ENCODE data around the gene FLT3.
"Not testable (repeated sequence)": the region's sequence is repeated elsewhere in the genome, so short reads cannot be mapped to it uniquely, and the experiment has no call there.

Gene FLT3

DNA sequence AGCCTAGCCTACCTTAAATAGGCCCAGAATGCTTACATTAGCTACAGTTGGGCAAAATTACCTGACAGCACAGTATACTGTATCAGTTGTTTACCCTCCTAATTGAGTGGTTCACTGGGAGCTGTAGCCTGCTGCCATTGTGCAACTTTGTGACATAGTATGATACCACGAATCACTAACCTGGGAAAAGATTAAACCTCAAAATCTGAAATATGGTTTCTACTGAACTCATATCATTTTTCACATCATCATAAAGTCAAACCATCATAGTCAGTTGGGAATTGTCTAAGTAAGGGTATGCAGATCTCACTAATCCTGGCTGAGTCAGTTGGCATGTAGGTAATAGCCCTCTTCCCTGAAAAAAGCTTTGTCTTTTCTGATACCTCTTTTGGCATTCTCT, 47.1 kb upstream of the FLT3 start:
- Histone ChIP-seq H3K4me3 (ENCODE audit: low read depth, low read length) (no peak overlapping the region), H3K4me1 (ENCODE audit: control insufficient read depth, insufficient read depth, low read length) (no peaks in the 10 kb centered on the region), H3K9me3 (ENCODE audit: control insufficient read depth, insufficient read depth, low read depth, low read length) (no peaks in the 10 kb centered on the region), H3K36me3 (ENCODE audit: control insufficient read depth in 2 of 2, insufficient read depth in 1 of 2, low read length in 2 of 2) (no peaks in the 10 kb centered on the region; a peak in 1 of 3 replicates), H3K27ac (ENCODE audit: extremely low read depth, low read depth, low read length) (no peak overlapping the region)
- ChIA-PET POLR2A (no interaction called here), CTCF (no interaction called here)
- TF ChIP-seq ZFP3 (tag by site-specific recombination; IDR thresholded peaks at IDR 0.05; ENCODE audit: low read depth) = no peak
- TF ChIP-seq, protein P1, sequence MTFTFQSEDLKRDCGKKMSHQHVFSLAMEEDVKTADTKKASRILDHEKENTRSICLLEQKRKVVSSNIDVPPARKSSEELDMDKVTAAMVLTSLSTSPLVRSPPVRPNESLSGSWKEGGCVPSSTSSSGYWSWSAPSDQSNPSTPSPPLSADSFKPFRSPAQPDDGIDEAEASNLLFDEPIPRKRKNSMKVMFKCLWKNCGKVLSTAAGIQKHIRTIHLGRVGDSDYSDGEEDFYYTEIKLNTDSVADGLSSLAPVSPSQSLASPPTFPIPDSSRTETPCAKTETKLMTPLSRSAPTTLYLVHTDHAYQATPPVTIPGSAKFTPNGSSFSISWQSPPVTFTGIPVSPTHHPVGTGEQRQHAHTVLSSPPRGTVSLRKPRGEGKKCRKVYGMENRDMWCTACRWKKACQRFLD (tag by site-specific recombination; IDR thresholded peaks at IDR 0.05) = no peak
- TF ChIP-seq, protein P2, sequence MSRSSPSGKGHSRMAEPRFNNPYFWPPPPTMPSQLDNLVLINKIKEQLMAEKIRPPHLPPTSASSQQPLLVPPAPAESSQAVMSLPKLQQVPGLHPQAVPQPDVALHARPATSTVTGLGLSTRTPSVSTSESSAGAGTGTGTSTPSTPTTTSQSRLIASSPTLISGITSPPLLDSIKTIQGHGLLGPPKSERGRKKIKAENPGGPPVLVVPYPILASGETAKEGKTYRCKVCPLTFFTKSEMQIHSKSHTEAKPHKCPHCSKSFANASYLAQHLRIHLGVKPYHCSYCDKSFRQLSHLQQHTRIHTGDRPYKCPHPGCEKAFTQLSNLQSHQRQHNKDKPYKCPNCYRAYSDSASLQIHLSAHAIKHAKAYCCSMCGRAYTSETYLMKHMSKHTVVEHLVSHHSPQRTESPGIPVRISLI (tag by site-specific recombination; IDR thresholded peaks at IDR 0.05) = no peak

DNA sequence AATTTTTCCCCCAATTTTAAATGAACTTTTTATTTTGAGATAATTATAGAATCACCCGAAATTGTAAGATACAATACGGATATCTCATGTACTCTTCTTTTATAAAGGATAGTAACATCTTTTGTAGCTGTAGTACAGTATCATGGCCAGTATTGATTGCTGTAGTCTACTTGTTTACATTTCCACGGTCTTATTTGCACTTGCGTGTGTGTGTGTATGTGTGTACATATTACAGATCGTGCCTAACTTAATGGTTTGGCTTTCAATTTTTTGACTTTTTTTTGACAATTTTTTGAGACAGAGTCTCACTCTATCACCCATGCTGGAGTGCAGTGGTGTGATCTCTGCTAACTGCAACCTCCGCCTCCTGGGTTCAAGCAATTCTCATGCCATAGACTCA, 44.7 kb upstream of the FLT3 start:
- ChIA-PET POLR2A (no interaction called here), CTCF (no interaction called here)
- Histone ChIP-seq H3K4me3 (ENCODE audit: low read depth, low read length) (no peak overlapping the region), H3K4me1 (ENCODE audit: control insufficient read depth, insufficient read depth, low read length) (peaks cover 3% of the 10 kb centered on the region; the same call in 1 of the 2 replicates), H3K27ac (ENCODE audit: extremely low read depth, low read depth, low read length) (no peak overlapping the region), H3K36me3 (ENCODE audit: control insufficient read depth in 2 of 2, insufficient read depth in 1 of 2, low read length in 2 of 2) (no peaks in the 10 kb centered on the region; a peak in 1 of 3 replicates), H3K9me3 (ENCODE audit: control insufficient read depth, insufficient read depth, low read depth, low read length) (no peaks in the 10 kb centered on the region)
- TF ChIP-seq, protein P3, sequence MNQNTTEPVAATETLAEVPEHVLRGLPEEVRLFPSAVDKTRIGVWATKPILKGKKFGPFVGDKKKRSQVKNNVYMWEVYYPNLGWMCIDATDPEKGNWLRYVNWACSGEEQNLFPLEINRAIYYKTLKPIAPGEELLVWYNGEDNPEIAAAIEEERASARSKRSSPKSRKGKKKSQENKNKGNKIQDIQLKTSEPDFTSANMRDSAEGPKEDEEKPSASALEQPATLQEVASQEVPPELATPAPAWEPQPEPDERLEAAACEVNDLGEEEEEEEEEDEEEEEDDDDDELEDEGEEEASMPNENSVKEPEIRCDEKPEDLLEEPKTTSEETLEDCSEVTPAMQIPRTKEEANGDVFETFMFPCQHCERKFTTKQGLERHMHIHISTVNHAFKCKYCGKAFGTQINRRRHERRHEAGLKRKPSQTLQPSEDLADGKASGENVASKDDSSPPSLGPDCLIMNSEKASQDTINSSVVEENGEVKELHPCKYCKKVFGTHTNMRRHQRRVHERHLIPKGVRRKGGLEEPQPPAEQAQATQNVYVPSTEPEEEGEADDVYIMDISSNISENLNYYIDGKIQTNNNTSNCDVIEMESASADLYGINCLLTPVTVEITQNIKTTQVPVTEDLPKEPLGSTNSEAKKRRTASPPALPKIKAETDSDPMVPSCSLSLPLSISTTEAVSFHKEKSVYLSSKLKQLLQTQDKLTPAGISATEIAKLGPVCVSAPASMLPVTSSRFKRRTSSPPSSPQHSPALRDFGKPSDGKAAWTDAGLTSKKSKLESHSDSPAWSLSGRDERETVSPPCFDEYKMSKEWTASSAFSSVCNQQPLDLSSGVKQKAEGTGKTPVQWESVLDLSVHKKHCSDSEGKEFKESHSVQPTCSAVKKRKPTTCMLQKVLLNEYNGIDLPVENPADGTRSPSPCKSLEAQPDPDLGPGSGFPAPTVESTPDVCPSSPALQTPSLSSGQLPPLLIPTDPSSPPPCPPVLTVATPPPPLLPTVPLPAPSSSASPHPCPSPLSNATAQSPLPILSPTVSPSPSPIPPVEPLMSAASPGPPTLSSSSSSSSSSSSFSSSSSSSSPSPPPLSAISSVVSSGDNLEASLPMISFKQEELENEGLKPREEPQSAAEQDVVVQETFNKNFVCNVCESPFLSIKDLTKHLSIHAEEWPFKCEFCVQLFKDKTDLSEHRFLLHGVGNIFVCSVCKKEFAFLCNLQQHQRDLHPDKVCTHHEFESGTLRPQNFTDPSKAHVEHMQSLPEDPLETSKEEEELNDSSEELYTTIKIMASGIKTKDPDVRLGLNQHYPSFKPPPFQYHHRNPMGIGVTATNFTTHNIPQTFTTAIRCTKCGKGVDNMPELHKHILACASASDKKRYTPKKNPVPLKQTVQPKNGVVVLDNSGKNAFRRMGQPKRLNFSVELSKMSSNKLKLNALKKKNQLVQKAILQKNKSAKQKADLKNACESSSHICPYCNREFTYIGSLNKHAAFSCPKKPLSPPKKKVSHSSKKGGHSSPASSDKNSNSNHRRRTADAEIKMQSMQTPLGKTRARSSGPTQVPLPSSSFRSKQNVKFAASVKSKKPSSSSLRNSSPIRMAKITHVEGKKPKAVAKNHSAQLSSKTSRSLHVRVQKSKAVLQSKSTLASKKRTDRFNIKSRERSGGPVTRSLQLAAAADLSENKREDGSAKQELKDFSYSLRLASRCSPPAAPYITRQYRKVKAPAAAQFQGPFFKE (tag by site-specific recombination; IDR thresholded peaks at IDR 0.05; ENCODE audit: borderline replicate concordance) = no peak

DNA sequence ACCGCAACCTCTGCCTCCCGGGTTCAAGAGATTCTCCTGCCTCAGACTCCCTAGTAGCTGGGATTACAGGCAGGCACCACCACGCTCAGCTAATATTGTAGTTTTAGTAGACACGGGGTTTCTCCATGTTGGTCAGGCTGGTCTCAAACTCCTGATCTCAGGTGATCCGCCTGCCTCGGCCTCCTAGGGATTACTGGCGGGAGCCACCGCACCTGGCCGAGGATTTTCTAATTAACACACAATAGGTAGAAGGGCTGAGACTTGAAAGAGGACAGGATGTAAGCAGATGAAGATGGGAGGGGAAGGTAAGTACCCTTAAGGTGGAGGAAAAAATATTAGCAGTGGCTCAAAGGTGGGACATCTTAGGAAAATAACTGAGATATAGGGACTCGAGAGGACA, 41.2 kb upstream of the FLT3 start:
- H3K27ac ChIP-seq (ENCODE audit: extremely low read depth, low read depth, low read length); H3K9me3 ChIP-seq (ENCODE audit: control insufficient read depth, insufficient read depth, low read depth, low read length); H3K4me1 ChIP-seq (ENCODE audit: control insufficient read depth, insufficient read depth, low read length); H3K4me3 ChIP-seq (ENCODE audit: low read depth, low read length); H3K36me3 ChIP-seq (ENCODE audit: control insufficient read depth in 2 of 2, insufficient read depth in 1 of 2, low read length in 2 of 2); POLR2A ChIA-PET; CTCF ChIA-PET: not testable (repeated sequence)

DNA sequence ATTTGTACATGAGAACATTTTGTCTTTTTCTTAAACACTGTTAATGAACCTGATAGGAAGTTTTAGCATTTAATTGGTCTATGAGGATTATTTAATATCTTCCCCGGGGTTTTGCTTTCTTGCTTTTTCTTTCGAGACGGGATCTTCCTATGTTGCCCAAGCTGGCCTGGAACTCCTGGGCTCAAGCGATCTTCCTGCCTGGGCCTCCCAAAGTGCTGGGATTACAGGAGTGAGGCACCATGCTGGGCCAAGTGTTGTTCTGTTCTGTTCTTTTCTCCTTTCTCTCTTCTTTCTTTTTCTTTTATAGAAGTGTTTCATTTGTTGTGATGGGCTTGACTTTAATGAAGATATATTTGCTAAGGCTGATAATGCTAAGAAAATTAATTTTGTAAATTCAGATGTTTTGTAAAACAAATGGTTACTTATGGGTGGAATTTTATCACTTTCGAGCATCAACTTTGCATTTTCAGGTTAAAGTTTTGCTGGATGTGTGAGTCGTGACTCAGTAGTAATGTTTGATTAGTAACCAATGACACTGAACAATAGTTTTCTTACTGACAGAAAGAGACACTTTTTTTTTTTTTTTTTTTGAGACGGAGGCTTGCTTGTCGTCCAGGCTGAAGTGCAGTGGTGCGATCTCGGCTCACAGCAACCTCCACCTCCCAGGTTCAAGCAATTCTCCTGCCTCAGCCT, 40.2 kb upstream of the FLT3 start:
- no peak overlapping the region; the same call in 1 of the 2 replicates for H3K27ac ChIP-seq (ENCODE audit: extremely low read depth, low read depth, low read length)
- peaks cover 3% of the 10 kb centered on the region; the same call in 1 of the 2 replicates for H3K4me1 ChIP-seq (ENCODE audit: control insufficient read depth, insufficient read depth, low read length)
- H3K36me3 ChIP-seq (ENCODE audit: control insufficient read depth in 2 of 2, insufficient read depth in 1 of 2, low read length in 2 of 2) = no peaks in the 10 kb centered on the region; a peak in 1 of 3 replicates
- no peaks in the 10 kb centered on the region for H3K9me3 ChIP-seq (ENCODE audit: control insufficient read depth, insufficient read depth, low read depth, low read length)
- ChIA-PET CTCF (interaction anchor here (0.6 kb wide), 2 partner anchors 88 to 1665 kb away, joined by 4 to 5 read pairs; no protein-coding TSS in a partner anchor), POLR2A (no interaction called here)
- peak overlapping the region; percentile 70; the same call in 1 of the 2 replicates for H3K4me3 ChIP-seq (ENCODE audit: low read depth, low read length)
- TF ChIP-seq ZNF623 (tag by site-specific recombination; IDR thresholded peaks at IDR 0.05) = no peak
- TF ChIP-seq ZNF350 (tag by site-specific recombination; IDR thresholded peaks at IDR 0.05) = no peak
- peak; percentile 48; the same call in 1 of the 2 replicates for TF ChIP-seq ZBTB20 (tag by site-specific recombination; IDR thresholded peaks at IDR 0.05)
- no peak for TF ChIP-seq ZNF670 (tag by site-specific recombination; IDR thresholded peaks at IDR 0.05; ENCODE audit: low read depth)
- peak; percentile 21; the same call in 1 of the 2 replicates for TF ChIP-seq ZNF366 (tag by site-specific recombination; conservative IDR thresholded peaks at IDR 0.05)
- TF ChIP-seq, protein P4, sequence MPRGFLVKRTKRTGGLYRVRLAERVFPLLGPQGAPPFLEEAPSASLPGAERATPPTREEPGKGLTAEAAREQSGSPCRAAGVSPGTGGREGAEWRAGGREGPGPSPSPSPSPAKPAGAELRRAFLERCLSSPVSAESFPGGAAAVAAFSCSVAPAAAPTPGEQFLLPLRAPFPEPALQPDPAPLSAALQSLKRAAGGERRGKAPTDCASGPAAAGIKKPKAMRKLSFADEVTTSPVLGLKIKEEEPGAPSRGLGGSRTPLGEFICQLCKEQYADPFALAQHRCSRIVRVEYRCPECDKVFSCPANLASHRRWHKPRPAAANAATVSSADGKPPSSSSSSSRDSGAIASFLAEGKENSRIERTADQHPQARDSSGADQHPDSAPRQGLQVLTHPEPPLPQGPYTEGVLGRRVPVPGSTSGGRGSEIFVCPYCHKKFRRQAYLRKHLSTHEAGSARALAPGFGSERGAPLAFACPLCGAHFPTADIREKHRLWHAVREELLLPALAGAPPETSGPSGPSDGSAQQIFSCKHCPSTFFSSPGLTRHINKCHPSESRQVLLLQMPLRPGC (tag by site-specific recombination; IDR thresholded peaks at IDR 0.05) = no peak
- no peak for TF ChIP-seq OVOL3 (tag by site-specific recombination; IDR thresholded peaks at IDR 0.05)
- TF ChIP-seq, protein P2 (tag by site-specific recombination; IDR thresholded peaks at IDR 0.05) = no peak
- peak; percentile 69 for TF ChIP-seq ZIC2 (tag by site-specific recombination; IDR thresholded peaks at IDR 0.05)
- no peak for TF ChIP-seq ZSCAN30 (tag by site-specific recombination; IDR thresholded peaks at IDR 0.05)
- no peak for TF ChIP-seq ZXDB (tag by site-specific recombination; IDR thresholded peaks at IDR 0.05)
- no peak for TF ChIP-seq ZNF335 (tag by site-specific recombination; conservative IDR thresholded peaks at IDR 0.05)
